SK-N-SH (cell line): ENCODE measurements around the gene HSD11B1. TPM values are rescaled to one million over a fixed set of nuclear protein-coding genes. Genes with fewer than 3 reads are reported as not detected.

ENCODE experiments used
- CTCF ChIA-PET: fragments of 300-600, 350-600 bp; formaldehyde crosslinking; extraction: SDS; loops from one replicate; lab custom pipeline; 2021; lab: Yijun Ruan, JAX
- POLR2A ChIA-PET: fragments of 350-600 bp; sonication (Branson Sonifier 250); formaldehyde crosslinking; extraction: SDS; loops from one replicate; lab custom pipeline; 2020; ENCODE audit warnings: antibody characterized with exemption, inconsistent platforms; lab: Yijun Ruan, JAX
- DNase-seq: peaks from one replicate; pipeline ENCODE4 v3.0.0; 2012
- H2AFZ ChIP-seq: fragments of 200-600 bp; sonication (generic); 2 replicates; pipeline ENCODE4 v1.8.1; 2016; ENCODE audit warnings: antibody characterized with exemption, mild to moderate bottlenecking, low read depth
- H3F3A ChIP-seq: fragments of 200-600 bp; sonication (generic); replicated peaks from 2 replicates; pipeline ENCODE3; 2016; ENCODE audit warnings: antibody characterized with exemption, mild to moderate bottlenecking; ENCODE audit not compliant: insufficient read depth
- H3K27ac ChIP-seq, 2 experiments: fragments of 200-500 bp in 1 of 2; fragments of 200-600 bp in 1 of 2; sonication (Bioruptor generic) in 1 of 2; sonication (generic), shearing (Covaris generic) in 1 of 2; 2 replicates each; pipeline versions ENCODE4 v1.5.1 to v1.6.1; 2014 to 2016; ENCODE audit warnings: low read depth in 2 of 2, inconsistent platforms in 1 of 2, low read length in 1 of 2, mild to moderate bottlenecking in 1 of 2, mixed read lengths in 1 of 2
- H3K27me3 ChIP-seq: fragments of 200-600 bp; sonication (generic), shearing (Covaris generic); 2 replicates; pipeline ENCODE4 v1.6.1; 2016; ENCODE audit warnings: mixed run types; ENCODE audit not compliant: insufficient read depth
- H3K36me3 ChIP-seq, 2 experiments: fragments of 200-500 bp in 1 of 2; fragments of 200-600 bp in 1 of 2; sonication (Bioruptor generic) in 1 of 2; sonication (generic) in 1 of 2; replicated peaks in 1 of 2; 2 replicates each; pipeline versions ENCODE3 to v1.5.1; 2014 to 2016; ENCODE audit warnings: low read length in 1 of 2, mild to moderate bottlenecking in 1 of 2; ENCODE audit not compliant: insufficient read depth in 2 of 2, control insufficient read depth in 1 of 2
- H3K4me1 ChIP-seq, 2 experiments: fragments of 200-500 bp in 1 of 2; fragments of 200-600 bp in 1 of 2; sonication (Bioruptor generic) in 1 of 2; sonication (generic), shearing (Covaris generic) in 1 of 2; 2 replicates each; pipeline versions ENCODE4 v1.5.1 to v1.6.1; 2014 to 2016; ENCODE audit warnings: low read depth in 1 of 2, low read length in 1 of 2, mixed run types in 1 of 2; ENCODE audit not compliant: insufficient read depth in 2 of 2, control insufficient read depth in 1 of 2
- H3K4me2 ChIP-seq: fragments of 200-600 bp; sonication (generic), shearing (Covaris generic); 2 replicates; pipeline ENCODE4 v1.6.1; 2017; ENCODE audit warnings: mixed run types
- H3K4me3 ChIP-seq, 2 experiments: fragments of 200-500 bp in 1 of 2; fragments of 200-600 bp in 1 of 2; sonication (Bioruptor generic) in 1 of 2; sonication (generic), shearing (Covaris generic) in 1 of 2; 2 replicates each; pipeline versions ENCODE4 v1.5.1 to v1.8.1; 2014 to 2016; ENCODE audit warnings: low read depth in 2 of 2, inconsistent platforms in 1 of 2, low read length in 1 of 2, mild to moderate bottlenecking in 1 of 2, mixed read lengths in 1 of 2, moderate library complexity in 1 of 2
- H3K79me2 ChIP-seq: fragments of 200-600 bp; sonication (generic); 2 replicates; pipeline ENCODE4 v1.8.1; 2017; ENCODE audit warnings: mild to moderate bottlenecking; ENCODE audit not compliant: insufficient read depth
- H3K9ac ChIP-seq: fragments of 200-600 bp; sonication (generic); 2 replicates; pipeline ENCODE4 v1.6.1; 2017; ENCODE audit warnings: mixed run types
- H3K9me2 ChIP-seq: fragments of 200-600 bp; sonication (generic); 2 replicates; pipeline ENCODE4 v1.6.1; 2017; ENCODE audit warnings: mixed run types
- H3K9me3 ChIP-seq: fragments of 200-600 bp; sonication (generic); 2 replicates; pipeline ENCODE4 v1.6.1; 2017; ENCODE audit warnings: mixed run types, mild to moderate bottlenecking, moderate library complexity
- H4K20me1 ChIP-seq: fragments of 200-600 bp; sonication (generic); 2 replicates; pipeline ENCODE4 v1.6.1; 2017; ENCODE audit warnings: mild to moderate bottlenecking, mixed run types; ENCODE audit not compliant: insufficient read depth
- CHD2 ChIP-seq: fragments of 150-350 bp; IDR thresholded peaks from 2 replicates; pipeline ENCODE4 v1.6.1; 2018; ENCODE audit warnings: low read length; ENCODE audit not compliant: partially characterized antibody
- CTCF ChIP-seq: fragments of 200-600 bp; sonication (generic); IDR thresholded peaks from 2 replicates; pipeline ENCODE4 v1.6.1; 2017; ENCODE audit warnings: antibody characterized with exemption, mild to moderate bottlenecking, moderate library complexity
- EP300 ChIP-seq, 2 experiments: IDR thresholded peaks; 2 replicates each; pipeline versions ENCODE4 v1.4.0 to v1.6.1; 2012; ENCODE audit warnings: borderline replicate concordance in 1 of 2, low read depth in 1 of 2, low read length in 1 of 2
- FOXM1 ChIP-seq: IDR thresholded peaks from 2 replicates; pipeline ENCODE4 v1.4.0; 2012; ENCODE audit warnings: low read depth, mild to moderate bottlenecking
- JUND ChIP-seq: IDR thresholded peaks from 2 replicates; pipeline ENCODE4 v1.4.0; 2012
- MXI1 ChIP-seq: IDR thresholded peaks from 2 replicates; pipeline ENCODE4 v1.6.1; 2012; ENCODE audit warnings: mild to moderate bottlenecking, low read depth, low read length, improper control_type of control experiment
- PBX3 ChIP-seq: IDR thresholded peaks from 2 replicates; pipeline ENCODE4; 2012
- POLR2AphosphoS5 ChIP-seq: IDR thresholded peaks from 2 replicates; pipeline ENCODE4 v1.6.1; 2012; ENCODE audit warnings: low read depth, low read length
- RAD21 ChIP-seq: IDR thresholded peaks from 2 replicates; pipeline ENCODE4 v1.6.1; 2012; ENCODE audit warnings: mild to moderate bottlenecking, low read length
- RCOR1 ChIP-seq: fragments of 150-350 bp; IDR thresholded peaks from 2 replicates; pipeline ENCODE4 v1.6.1; 2017; ENCODE audit warnings: antibody characterized with exemption, low read length
- RXRA ChIP-seq: IDR thresholded peaks from 2 replicates; pipeline ENCODE4 v1.4.0; 2012; ENCODE audit warnings: low read depth, mild to moderate bottlenecking, borderline replicate concordance
- SMC3 ChIP-seq: IDR thresholded peaks from 2 replicates; pipeline ENCODE4 v1.6.1; 2012; ENCODE audit warnings: low read depth, low read length, improper control_type of control experiment
- TAF1 ChIP-seq: IDR thresholded peaks from 2 replicates; pipeline ENCODE4 v1.6.1; 2012; ENCODE audit warnings: low read depth, mild to moderate bottlenecking, low read length, moderate library complexity, borderline replicate concordance
- TCF12 ChIP-seq: IDR thresholded peaks from 2 replicates; pipeline ENCODE4 v1.4.0; 2012
- USF1 ChIP-seq: IDR thresholded peaks from 2 replicates; pipeline ENCODE4 v1.4.0; 2012; ENCODE audit warnings: low read depth, borderline replicate concordance
- USF2 ChIP-seq: fragments of 150-350 bp; IDR thresholded peaks from 2 replicates; pipeline ENCODE4 v1.6.1; 2017; ENCODE audit warnings: antibody characterized with exemption, low read length, low read depth, borderline replicate concordance
- YY1 ChIP-seq: IDR thresholded peaks from 2 replicates; pipeline ENCODE4 v1.4.0; 2012; ENCODE audit warnings: low read depth, mild to moderate bottlenecking
- ZBTB33 ChIP-seq: IDR thresholded peaks from 2 replicates; pipeline ENCODE4 v1.4.0; 2012; ENCODE audit warnings: low read depth, borderline replicate concordance
- WGBS: methylation state at CpG from one replicate; pipeline ENCODE4 v1.1.6; 2017; ENCODE audit warnings: low lambda C conversion rate; 5-methylcytosine and 5-hydroxymethylcytosine counted together
- polyA plus RNA-seq, 3 experiments: library from polyadenylated mRNA; depleted of rRNA; stranded (reverse); fragments of >200 nt; gene quantifications; 2 replicates each; pipeline ENCODE4 v1.2.3, GENCODE V29; 2012
- TF ChIP-seq, protein P1 (sequence below): IDR thresholded peaks from 2 replicates; pipeline ENCODE4 v1.4.0; 2012; ENCODE audit warnings: low read depth

HSD11B1 gene
- polyA plus RNA-seq, 1 of the 3 experiments (the other 2 are of a cell fraction), result 0.23 TPM

- DNase-seq, result no peak
- WGBS, result 85% methylated on average over 1 of the region's 1 CpG
- no peak for TF ChIP-seq MXI1
- TF ChIP-seq RXRA, result no peak
- TF ChIP-seq FOXM1, result no peak
- TF ChIP-seq USF2, result no peak
- TF ChIP-seq RAD21, result no peak
- TF ChIP-seq, protein P1, sequence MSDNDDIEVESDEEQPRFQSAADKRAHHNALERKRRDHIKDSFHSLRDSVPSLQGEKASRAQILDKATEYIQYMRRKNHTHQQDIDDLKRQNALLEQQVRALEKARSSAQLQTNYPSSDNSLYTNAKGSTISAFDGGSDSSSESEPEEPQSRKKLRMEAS, result no peak
- TF ChIP-seq EP300 (IDR thresholded peaks at IDR 0.05; ENCODE audit: borderline replicate concordance in 1 of 2, low read depth in 1 of 2, low read length in 1 of 2), result no peak
- no peak for TF ChIP-seq CTCF
- TF ChIP-seq SMC3, result no peak
- no peak for TF ChIP-seq YY1
These were observed 50.6 kb downstream of the HSD11B1 start for GRCh38 chr1:209755256-209755655.

GRCh38 chr1:209755926-209756614, 51.4 kb downstream of the HSD11B1 start, which contains the start of gene TRAF3IP3:
Gene TRAF3IP3, plus strand, starts transcription at chr1:209756053. Its CDS starts 3,987 bp downstream, at chr1:209760040.
- Histone ChIP-seq H3F3A (no peaks in the 10 kb centered on the region), H2AFZ (no peak within 1 kb of the TSS), H4K20me1 (no peaks in the 10 kb centered on the region), H3K4me1 (0 out of 4 replicates have a peak, but pooled peaks cover 0 to 3% of the 10 kb centered on the region in 2 experiments), H3K9me2 (no peaks in the 10 kb centered on the region), H3K27me3 (no peaks in the 10 kb centered on the region), H3K27ac (no peak within 1 kb of the TSS), H3K79me2 (no peaks in the 10 kb centered on the region), H3K4me3 (no peak within 1 kb of the TSS), H3K4me2 (no peak within 1 kb of the TSS), H3K9ac (no peak within 1 kb of the TSS), H3K9me3 (no peaks in the 10 kb centered on the region), H3K36me3 (no peaks in the 10 kb centered on the region)
- DNase-seq, result no peak
- ChIA-PET POLR2A (no interaction called here), CTCF (no interaction called here)
- WGBS, result 67% methylated on average over 10 of the region's 10 CpGs
- TF ChIP-seq YY1 (no peak), SMC3 (no peak), RCOR1 (no peak), JUND (no peak), USF2 (no peak), CHD2 (no peak), POLR2AphosphoS5 (no peak), ZBTB33 (no peak), PBX3 (no peak), TCF12 (no peak), USF1 (no peak), TAF1 (no peak)

More at GRCh38 chr1:209755256-209755655, 50.6 kb downstream of the HSD11B1 start:
- Histone ChIP-seq H3K4me1 (peaks cover 0 to 2% of the 10 kb centered on the region in 2 experiments; a peak in 1 of 4 replicates), H4K20me1 (no peaks in the 10 kb centered on the region), H3K4me3 (no peak overlapping the region), H3K36me3 (no peaks in the 10 kb centered on the region), H2AFZ (no peak overlapping the region), H3K27ac (no peak overlapping the region), H3K9me2 (no peaks in the 10 kb centered on the region), H3K4me2 (no peak overlapping the region), H3K27me3 (no peaks in the 10 kb centered on the region), H3K9ac (no peak overlapping the region), H3F3A (no peaks in the 10 kb centered on the region), H3K9me3 (no peaks in the 10 kb centered on the region), H3K79me2 (no peaks in the 10 kb centered on the region)
- POLR2A ChIA-PET, result no interaction called here
- CTCF ChIA-PET, result interaction anchor here (1.2 kb wide), 2 partner anchors 9 to 165 kb away, joined by 3 read pairs; no protein-coding TSS in a partner anchor
